GM18873 (cell line): ENCODE results near the gene MPPED1.

Experiments used
- ATAC-seq: cut with Tn5 transposase; IDR thresholded peaks from one replicate; pipeline ENCODE4 v1.9.1; 2021; ENCODE audit warnings: mild to moderate bottlenecking, moderate library complexity, moderate number of reproducible peaks; ENCODE audit not compliant: unreplicated experiment, low FRiP score

MPPED1 gene

DNA sequence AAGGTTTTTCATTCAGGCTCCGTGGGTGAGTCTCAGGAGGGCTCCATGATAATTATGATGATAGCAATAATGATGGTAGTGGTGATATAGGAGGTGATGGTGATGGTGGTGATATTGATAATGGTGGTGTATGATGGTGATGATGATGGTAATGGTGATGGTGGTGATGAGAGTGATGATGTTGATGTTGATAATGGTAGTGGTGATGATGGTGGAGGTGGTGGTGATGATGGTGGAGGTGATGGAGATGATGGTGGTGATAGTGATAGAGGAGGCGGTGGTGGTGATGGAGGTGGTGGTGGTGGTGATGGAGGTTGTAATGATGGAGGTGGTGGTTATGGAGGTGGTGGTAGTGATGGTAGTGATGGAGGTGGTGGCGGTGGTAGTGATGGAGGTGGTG lies 79.4 kb downstream of the MPPED1 start:
- no peak for ATAC-seq

DNA sequence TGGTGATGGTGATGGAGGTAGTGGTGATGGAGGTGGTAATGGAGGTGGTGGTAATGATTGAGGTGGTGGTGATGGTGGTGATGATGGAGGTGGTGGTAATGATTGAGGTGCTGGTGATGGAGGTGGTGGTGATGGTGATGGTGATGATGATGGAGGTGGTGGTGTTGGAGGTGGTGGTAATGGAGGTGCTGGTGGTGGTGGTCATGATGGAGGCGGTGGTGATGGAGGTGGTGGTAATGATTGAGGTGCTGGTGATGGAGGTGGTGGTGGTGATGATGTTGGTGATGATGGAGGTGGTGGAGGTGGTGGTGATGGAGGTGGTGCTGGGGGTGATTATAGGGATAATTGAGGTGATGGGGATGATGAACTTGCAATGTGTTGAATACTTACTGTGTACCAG lies 79.9 kb downstream of the MPPED1 start:
- ATAC-seq, result no peak

DNA sequence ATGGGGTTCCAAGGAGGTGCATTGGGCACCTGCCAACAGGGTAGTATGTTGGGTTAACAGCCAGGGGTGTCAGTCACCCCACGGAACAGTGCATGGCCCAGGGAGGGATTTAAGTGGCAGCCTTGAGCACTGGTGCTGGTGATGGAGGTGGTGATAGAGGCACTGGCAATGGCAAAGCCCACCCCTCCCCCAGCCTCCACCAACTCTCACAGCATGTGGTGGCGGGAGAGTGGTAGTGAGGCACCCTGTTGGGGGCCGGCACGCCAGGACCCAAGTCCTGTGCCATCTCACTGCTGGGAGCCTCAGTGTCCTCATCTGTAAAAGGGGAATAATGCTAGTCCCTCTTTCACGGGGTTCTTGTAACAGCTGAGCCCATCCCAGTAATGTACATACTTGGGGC lies 81.5 kb downstream of the MPPED1 start:
- ATAC-seq, result no peak

DNA sequence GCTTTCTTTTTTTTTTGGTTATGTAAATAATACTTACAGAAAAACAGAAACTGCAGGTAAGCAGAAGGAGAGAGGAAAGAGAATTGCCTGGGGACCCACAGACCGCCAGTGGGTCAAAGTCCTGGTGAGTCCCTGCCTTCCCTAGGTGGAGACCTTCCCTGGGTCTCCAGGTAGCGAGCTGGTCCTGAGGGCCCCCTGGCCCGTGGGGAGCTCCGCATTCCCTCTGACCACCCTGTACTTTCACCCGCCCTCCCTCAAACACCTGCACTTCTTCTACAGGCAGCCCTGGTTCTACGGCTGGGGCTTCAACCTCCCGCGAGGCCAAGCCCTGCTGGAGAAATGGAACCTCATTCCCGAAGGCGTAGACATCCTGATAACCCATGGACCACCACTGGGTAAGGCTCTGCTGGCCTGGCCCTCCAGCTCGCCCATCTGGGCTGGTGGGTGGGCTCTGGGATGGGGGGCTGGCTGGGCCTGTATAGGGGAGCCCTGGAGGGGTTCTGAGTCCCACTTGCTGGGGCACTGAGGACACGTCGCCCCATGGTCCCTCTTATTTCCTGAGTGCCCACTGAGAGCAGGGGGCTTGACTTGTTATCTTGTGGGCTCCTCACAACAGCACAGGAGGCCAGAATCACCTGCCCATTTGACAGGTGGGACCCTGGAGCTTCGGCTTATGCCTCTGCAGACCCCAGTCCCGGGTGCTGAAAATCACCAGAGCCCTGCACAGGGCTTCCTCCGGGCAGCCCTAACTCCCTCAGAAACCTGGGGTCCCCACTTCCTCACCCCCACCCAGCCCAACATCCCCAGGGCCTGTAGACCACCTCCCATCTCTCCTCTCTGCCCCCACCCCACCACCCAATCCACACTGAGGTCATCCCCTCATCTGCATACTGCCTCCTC lies 86.4 kb downstream of the MPPED1 start:
- no peak for ATAC-seq

DNA sequence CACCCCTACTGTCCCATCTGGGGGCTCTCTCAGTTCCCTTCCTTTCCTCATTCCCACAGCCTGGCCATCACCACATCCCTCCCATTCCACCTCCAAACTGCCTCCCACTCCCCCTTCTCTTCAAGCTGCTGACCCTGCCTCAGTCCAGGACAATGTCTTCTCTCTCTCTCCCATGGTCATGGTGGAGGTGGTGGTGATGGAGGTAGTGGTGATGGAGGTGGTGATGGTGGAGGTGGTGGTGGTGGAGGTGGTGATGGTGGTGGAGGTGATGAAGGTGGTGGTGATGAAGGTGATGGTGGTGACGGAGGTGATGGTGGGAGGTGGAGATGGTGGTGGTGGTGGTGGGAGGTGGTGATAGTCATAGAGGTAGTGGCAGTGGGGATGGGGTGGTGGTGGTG lies 87.0 kb downstream of the MPPED1 start:
- no peak for ATAC-seq

DNA sequence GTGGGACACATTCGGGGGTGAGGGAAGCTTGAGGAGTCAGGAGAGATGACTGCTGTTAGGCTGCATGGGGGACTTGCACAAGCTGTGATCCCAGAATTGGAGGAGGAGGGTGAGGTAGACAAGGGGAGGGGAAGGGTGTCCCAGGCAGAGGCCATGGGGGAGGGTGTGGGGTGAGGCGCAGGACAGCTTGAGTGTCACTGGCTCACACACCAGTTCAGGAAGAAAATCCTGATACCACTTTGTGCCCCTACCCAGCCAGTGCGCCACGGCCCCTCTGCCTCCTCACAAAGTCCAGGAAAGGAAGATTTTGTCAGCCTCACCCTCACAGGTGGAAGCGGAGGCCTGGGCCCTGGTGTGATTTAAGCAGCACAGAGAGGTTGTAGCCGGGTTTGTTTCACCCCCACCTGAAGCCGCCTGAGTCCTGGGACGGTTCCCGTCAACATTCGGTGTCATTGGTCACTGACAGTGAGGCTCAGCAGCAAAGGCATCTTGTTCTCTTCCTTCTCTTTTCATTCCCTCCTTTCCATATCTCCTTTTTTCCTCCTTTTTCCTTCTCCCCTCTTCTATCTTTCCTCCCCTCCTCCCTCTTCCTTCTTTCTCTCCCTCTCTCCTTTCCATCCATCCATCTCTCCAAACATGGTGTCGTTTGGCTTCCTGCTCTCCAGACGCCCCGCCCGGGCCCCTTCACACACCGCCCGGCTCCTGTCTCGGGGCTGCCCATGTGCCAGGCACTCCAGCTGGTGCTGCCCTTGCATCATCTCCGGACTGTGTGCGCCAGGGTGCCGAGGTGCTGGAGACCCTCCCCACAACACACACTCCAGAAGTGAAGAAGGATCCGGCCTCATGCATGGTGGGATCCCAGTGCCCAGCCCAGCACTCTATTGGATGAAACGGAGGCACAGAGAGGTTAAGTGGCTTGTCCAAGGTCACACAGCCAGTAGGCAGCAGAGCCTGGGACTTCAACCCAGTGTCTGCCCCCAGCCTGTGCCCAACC lies 89.3 kb downstream of the MPPED1 start:
- no peak for ATAC-seq

DNA sequence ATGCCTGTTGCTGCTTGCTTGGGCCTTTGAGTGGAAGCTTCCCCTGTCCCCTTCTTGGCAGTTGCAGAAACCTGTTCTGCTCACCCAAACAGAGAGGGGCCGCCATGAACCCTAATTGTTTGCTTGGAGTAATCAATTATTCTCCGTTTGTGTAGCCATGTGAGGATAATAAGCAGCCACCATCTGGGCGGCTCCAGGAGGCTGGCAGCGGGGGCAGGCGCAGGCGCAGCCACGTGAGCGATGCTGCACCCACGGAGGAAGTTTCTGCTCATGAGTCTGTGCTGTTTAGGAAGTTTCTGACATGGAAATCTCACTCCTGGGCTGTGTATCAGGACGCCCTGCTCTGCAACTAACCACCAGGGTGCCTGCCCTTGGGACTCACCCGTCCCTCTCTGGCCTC lies 90.1 kb downstream of the MPPED1 start:
- ATAC-seq, result no peak

DNA sequence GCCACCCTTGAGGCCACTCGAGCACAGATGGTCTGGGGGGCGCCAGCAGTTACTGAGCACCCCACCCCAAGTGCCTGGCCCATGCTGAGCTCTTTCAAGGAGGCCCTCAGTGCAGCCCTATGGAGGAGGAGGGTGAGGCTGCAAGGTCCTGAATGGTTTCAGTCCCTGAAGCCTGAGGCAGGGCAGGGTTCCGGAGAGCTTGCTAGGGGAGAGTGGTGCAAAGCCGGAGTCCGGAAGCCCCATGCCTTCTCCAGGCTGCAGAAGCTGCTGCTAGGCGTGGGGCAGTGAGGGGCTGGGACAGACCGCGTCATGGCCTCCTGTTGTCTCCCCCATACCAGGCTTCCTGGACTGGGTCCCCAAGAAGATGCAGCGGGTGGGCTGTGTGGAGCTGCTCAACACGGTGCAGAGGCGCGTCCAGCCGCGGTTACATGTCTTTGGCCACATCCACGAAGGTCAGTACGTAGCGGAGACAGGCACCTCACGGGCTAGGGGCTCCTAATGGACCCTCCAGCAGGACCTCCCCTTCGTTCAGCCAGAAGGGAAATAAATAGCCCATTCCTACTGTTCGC lies 90.6 kb downstream of the MPPED1 start:
- ATAC-seq, result no peak

DNA sequence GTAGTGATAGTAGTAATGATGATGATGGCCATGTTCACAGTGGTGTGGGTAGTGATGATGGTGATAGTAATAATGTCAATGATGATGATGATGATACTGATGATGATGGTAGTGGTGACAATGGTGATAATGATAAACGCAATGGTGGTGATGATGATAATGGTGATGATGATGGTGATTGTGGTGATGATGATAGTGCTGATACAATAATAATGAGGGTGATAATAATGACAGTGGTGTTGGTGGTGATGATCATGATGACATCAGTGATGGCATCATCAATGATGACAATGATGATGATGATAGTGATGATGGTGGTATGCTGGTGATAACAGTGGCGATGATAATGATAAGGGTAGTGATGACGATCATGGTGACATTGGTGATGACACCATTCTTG lies 92.3 kb downstream of the MPPED1 start:
- no peak for ATAC-seq

DNA sequence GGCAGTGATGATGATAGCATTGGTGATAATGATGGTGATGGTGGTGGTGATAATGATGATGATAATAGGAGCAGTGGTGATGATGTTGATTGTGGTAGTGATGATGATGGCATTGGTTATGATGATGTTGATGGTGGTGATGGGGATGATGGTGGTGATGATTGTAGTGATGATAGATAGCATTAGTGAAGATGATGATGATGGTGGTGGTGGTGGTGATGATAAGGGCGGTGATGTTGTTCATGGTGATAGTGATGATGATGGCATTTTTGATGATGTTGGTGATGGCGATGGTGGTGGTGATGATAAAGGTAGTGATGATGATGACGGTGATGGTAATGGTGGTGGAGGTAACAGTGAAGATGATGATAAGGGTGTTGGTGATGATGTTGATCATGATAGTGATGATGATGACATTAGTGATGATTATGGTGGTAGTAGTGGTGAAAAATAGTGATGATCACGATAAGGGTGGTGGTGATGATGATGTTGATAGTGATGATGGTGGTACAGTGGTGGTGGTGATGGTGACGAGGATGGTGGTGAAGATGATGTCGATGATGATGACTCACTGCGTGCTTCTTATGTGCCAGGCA lies 93.0 kb downstream of the MPPED1 start:
- ATAC-seq, result no peak

DNA sequence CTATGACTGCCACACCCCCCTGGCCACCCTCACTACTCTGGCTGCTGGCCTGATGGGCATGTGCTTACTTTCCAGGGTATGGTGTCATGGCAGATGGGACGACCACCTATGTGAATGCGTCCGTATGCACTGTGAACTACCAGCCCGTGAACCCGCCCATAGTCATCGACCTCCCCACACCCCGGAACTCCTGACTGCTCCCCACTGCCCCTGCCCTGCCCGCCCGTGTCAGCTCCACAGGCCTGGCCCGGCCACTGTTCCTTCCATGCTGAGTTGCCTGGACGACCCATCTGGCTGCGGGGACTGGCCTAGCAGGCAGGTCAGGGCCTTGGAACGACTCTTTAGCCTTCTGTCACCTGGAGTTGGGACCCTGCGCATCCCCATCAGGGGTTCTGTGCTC lies 93.6 kb downstream of the MPPED1 start:
- ATAC-seq, result no peak

DNA sequence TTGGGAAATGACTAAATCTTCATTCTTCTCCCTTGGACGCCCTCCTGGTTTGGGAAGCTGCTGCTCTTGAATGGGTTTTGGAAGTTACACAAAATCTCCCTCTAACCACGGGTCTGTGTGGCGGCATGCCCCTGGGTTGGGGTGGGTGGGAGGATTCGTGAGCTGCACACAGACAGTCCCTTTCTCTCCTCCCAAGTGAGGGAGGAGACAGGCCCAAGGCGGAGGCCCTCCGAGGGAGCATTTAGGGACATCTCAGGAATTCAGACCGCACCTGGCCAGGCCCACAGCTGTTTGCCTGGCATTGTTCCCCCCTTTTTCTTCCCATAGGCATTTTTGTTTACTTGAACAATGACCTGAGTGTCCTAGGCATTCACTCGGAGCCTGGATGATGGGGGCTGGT lies 94.1 kb downstream of the MPPED1 start:
- ATAC-seq, result no peak

DNA sequence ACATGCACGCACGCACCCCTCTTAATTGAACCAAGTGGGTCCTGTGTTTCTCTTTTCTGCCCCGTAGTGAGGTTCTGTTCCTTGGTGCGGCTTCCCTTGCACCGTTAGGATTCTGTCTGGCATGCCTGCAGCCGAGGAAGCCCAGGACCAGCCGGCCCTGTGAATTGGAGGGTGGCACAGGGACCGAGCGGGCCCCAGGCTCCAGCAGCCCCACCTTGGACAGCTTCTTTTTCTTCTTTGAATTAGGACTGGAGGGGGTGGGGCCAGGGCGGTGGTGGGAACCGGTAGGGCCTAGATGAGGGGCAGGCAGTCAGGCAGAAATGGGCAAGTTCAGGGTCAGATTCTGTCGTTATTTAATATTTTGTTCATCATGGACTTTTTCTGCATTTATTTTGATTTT lies 94.7 kb downstream of the MPPED1 start:
- no peak for ATAC-seq

DNA sequence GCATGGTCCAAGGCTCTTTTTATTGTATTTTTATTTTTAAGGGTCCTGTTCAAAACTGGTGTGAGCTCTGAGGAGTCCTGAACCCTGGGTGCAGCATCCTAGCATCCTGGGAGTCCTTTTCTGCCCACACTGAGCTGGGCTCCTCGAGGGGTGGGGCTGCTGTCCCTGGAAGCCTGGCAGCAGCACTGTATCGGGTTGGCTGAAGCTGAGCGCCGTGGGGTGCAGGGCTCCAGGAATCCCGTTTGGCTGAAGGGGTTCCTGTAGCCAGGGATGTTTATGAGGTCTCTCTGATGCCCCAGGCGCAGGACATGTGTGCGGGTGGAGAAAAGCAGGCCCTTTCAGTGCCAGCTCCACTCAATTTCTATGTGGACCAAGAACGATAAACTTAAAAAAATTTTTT lies 95.4 kb downstream of the MPPED1 start:
- no peak for ATAC-seq

DNA sequence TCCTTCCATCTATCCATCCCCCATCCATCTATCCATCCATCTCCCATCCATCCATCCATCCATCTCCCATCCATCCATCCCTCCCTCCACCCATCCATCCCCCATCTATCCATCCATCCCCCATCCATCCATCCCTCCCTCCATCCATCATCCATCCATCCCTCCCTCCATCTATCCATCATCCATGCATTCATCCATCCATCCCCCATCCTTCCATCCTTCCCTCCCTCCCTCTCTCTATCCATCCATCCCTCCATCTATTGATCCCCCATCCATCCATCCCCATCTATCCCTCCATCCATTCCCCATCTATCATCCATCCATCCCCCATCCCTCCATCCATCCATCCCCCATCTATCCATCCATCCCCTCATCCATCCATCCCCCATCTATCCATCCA lies 96.7 kb downstream of the MPPED1 start:
- no peak for ATAC-seq

DNA sequence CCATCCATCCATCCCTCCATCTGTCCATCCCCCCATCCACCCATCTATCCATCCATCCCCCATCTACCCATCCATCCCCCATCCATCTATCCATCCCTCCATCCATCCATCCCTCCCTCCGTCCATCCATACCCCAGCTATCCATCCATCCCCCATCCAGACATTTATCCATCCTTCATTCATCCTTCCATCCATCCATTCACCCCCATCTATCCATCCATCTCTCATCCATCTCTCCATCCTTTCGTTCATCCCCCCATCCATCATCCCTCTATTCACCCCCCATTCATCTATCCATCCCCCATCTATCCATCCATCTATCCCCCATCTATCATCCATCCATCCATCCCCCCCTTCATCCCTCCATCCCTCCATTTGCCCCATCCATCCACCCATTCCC lies 97.5 kb downstream of the MPPED1 start:
- ATAC-seq, result no peak

DNA sequence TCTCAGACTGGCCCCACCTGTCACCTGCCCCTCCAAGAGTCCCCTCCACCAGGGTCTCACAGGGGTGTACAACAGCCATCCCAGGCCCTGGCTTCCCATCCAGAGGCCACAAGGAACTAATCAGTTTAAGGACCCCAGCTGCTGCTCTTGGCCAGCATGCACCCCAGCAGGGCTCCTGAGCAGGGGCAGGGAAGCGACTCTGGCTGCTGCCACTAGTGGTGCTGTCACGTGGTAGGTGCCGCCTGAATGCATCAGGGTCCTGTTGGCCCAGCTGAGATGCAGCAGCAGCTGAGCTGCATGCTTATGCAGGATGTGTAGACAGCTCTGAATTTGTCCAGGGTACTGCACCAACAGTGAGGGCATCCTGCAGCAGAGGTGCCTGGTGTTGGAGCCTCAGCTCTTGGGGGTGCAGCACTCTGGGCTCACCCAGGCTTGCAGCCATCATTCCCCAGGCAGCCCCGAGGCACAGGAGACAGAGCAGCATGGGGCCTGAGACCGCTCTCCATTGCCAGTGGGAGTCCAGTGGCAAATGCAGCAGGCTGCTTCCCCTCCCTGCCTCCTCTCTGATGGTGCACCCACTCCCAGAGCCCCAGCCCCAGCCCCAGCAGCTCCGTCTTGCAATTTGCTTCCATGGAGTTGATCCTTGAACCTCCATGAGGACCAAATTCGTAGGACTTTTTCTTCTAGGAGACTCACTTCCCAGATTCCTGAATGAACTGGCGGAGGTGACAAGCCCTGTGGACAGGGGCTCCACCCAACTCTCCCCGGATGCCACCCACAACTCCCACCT lies 98.7 kb downstream of the MPPED1 start:
- ATAC-seq, result no peak

DNA sequence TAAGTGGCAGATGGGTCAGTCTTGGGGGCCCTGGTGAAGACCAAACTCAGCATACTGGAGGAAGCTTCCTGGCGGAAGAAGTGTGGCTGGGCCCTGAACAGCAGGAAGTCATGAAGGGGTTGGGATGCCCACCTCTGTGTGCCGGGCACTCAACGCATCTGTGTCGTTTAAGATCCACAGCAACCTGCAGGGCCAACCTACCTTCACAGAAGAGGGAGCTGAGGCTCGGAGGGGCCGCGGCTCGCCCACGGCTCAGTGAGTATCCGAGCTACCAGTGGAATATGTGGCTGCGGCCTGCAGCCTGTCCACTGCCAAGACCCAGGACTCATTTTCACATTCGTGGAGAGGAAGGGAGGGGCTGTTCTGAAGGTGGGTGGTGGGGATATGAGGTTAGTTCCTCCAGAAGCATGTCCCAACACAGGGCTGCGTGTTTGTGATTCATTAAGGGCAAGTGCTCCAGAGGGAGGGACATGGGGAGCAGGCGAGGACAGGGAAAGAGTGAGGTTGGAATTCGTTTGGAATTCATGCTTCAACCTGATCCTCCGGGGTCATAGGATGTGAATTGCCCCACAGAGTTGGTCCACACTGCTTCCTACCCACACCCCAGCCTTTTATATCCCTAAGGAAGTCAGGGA lies 99.6 kb downstream of the MPPED1 start:
- no peak for ATAC-seq

DNA sequence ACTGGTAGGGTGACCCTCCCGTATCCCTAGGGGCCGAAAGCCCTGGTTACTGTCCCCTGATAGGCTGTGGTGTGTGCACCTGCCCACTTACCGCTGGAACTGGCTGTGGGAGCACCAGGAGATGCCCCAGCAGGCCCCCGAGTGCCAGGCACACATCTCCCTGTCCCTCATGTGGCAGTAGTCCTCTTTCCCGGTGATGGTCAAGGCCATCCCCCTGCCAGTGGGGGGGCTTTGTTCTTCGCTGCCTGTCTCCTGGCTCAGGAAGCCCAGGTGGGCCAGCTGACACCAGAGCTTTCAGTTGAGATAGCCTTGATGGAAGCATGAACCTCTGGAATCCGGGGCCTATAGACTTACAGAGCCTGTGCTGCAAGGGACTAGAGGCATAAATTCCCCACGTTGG lies 100.5 kb downstream of the MPPED1 start:
- ATAC-seq, result no peak
